SK-N-SH (cell line): ENCODE results near the gene ASH1L. TPM values are rescaled to one million over a fixed set of nuclear protein-coding genes. Genes with fewer than 3 reads are reported as not detected.

Source experiments
- CTCF ChIA-PET: fragments of 300-600, 350-600 bp; formaldehyde crosslinking; extraction: SDS; loops from one replicate; lab custom pipeline; 2021; lab: Yijun Ruan, JAX
- POLR2A ChIA-PET: fragments of 350-600 bp; sonication (Branson Sonifier 250); formaldehyde crosslinking; extraction: SDS; loops from one replicate; lab custom pipeline; 2020; ENCODE audit warnings: antibody characterized with exemption, inconsistent platforms; lab: Yijun Ruan, JAX
- DNase-seq: peaks from one replicate; pipeline ENCODE4 v3.0.0; 2012
- H2AFZ ChIP-seq: fragments of 200-600 bp; sonication (generic); 2 replicates; pipeline ENCODE4 v1.8.1; 2016; ENCODE audit warnings: antibody characterized with exemption, mild to moderate bottlenecking, low read depth
- H3F3A ChIP-seq: fragments of 200-600 bp; sonication (generic); replicated peaks from 2 replicates; pipeline ENCODE3; 2016; ENCODE audit warnings: antibody characterized with exemption, mild to moderate bottlenecking; ENCODE audit not compliant: insufficient read depth
- H3K27ac ChIP-seq, 2 experiments: fragments of 200-500 bp in 1 of 2; fragments of 200-600 bp in 1 of 2; sonication (Bioruptor generic) in 1 of 2; sonication (generic), shearing (Covaris generic) in 1 of 2; 2 replicates each; pipeline versions ENCODE4 v1.5.1 to v1.6.1; 2014 to 2016; ENCODE audit warnings: low read depth in 2 of 2, inconsistent platforms in 1 of 2, low read length in 1 of 2, mild to moderate bottlenecking in 1 of 2, mixed read lengths in 1 of 2
- H3K27me3 ChIP-seq: fragments of 200-600 bp; sonication (generic), shearing (Covaris generic); 2 replicates; pipeline ENCODE4 v1.6.1; 2016; ENCODE audit warnings: mixed run types; ENCODE audit not compliant: insufficient read depth
- H3K36me3 ChIP-seq, 2 experiments: fragments of 200-500 bp in 1 of 2; fragments of 200-600 bp in 1 of 2; sonication (Bioruptor generic) in 1 of 2; sonication (generic) in 1 of 2; replicated peaks in 1 of 2; 2 replicates each; pipeline versions ENCODE3 to v1.5.1; 2014 to 2016; ENCODE audit warnings: low read length in 1 of 2, mild to moderate bottlenecking in 1 of 2; ENCODE audit not compliant: insufficient read depth in 2 of 2, control insufficient read depth in 1 of 2
- H3K4me1 ChIP-seq, 2 experiments: fragments of 200-500 bp in 1 of 2; fragments of 200-600 bp in 1 of 2; sonication (Bioruptor generic) in 1 of 2; sonication (generic), shearing (Covaris generic) in 1 of 2; 2 replicates each; pipeline versions ENCODE4 v1.5.1 to v1.6.1; 2014 to 2016; ENCODE audit warnings: low read depth in 1 of 2, low read length in 1 of 2, mixed run types in 1 of 2; ENCODE audit not compliant: insufficient read depth in 2 of 2, control insufficient read depth in 1 of 2
- H3K4me2 ChIP-seq: fragments of 200-600 bp; sonication (generic), shearing (Covaris generic); 2 replicates; pipeline ENCODE4 v1.6.1; 2017; ENCODE audit warnings: mixed run types
- H3K4me3 ChIP-seq, 2 experiments: fragments of 200-500 bp in 1 of 2; fragments of 200-600 bp in 1 of 2; sonication (Bioruptor generic) in 1 of 2; sonication (generic), shearing (Covaris generic) in 1 of 2; 2 replicates each; pipeline versions ENCODE4 v1.5.1 to v1.8.1; 2014 to 2016; ENCODE audit warnings: low read depth in 2 of 2, inconsistent platforms in 1 of 2, low read length in 1 of 2, mild to moderate bottlenecking in 1 of 2, mixed read lengths in 1 of 2, moderate library complexity in 1 of 2
- H3K79me2 ChIP-seq: fragments of 200-600 bp; sonication (generic); 2 replicates; pipeline ENCODE4 v1.8.1; 2017; ENCODE audit warnings: mild to moderate bottlenecking; ENCODE audit not compliant: insufficient read depth
- H3K9ac ChIP-seq: fragments of 200-600 bp; sonication (generic); 2 replicates; pipeline ENCODE4 v1.6.1; 2017; ENCODE audit warnings: mixed run types
- H3K9me2 ChIP-seq: fragments of 200-600 bp; sonication (generic); 2 replicates; pipeline ENCODE4 v1.6.1; 2017; ENCODE audit warnings: mixed run types
- H3K9me3 ChIP-seq: fragments of 200-600 bp; sonication (generic); 2 replicates; pipeline ENCODE4 v1.6.1; 2017; ENCODE audit warnings: mixed run types, mild to moderate bottlenecking, moderate library complexity
- H4K20me1 ChIP-seq: fragments of 200-600 bp; sonication (generic); 2 replicates; pipeline ENCODE4 v1.6.1; 2017; ENCODE audit warnings: mild to moderate bottlenecking, mixed run types; ENCODE audit not compliant: insufficient read depth
- CHD2 ChIP-seq: fragments of 150-350 bp; IDR thresholded peaks from 2 replicates; pipeline ENCODE4 v1.6.1; 2018; ENCODE audit warnings: low read length; ENCODE audit not compliant: partially characterized antibody
- EZH2phosphoT487 ChIP-seq: fragments of 200-600 bp; sonication (generic); IDR thresholded peaks from 2 replicates; pipeline ENCODE4 v1.6.1; 2017; ENCODE audit warnings: low read depth, mixed run types, mild to moderate bottlenecking, antibody characterized with exemption, moderate library complexity, borderline replicate concordance
- GATA2 ChIP-seq: sonication (generic); formaldehyde crosslinking; IDR thresholded peaks from 2 replicates; pipeline ENCODE4 v1.5.0; 2020; ENCODE audit warnings: mild to moderate bottlenecking, missing genetic modification reagents
- JUND ChIP-seq: IDR thresholded peaks from 2 replicates; pipeline ENCODE4 v1.4.0; 2012
- MEF2A ChIP-seq: IDR thresholded peaks from 2 replicates; pipeline ENCODE4 v1.4.0; 2012; ENCODE audit warnings: low read depth, borderline replicate concordance
- MXI1 ChIP-seq: IDR thresholded peaks from 2 replicates; pipeline ENCODE4 v1.6.1; 2012; ENCODE audit warnings: mild to moderate bottlenecking, low read depth, low read length, improper control_type of control experiment
- POLR2AphosphoS5 ChIP-seq: IDR thresholded peaks from 2 replicates; pipeline ENCODE4 v1.6.1; 2012; ENCODE audit warnings: low read depth, low read length
- RAD21 ChIP-seq: IDR thresholded peaks from 2 replicates; pipeline ENCODE4 v1.6.1; 2012; ENCODE audit warnings: mild to moderate bottlenecking, low read length
- RCOR1 ChIP-seq: fragments of 150-350 bp; IDR thresholded peaks from 2 replicates; pipeline ENCODE4 v1.6.1; 2017; ENCODE audit warnings: antibody characterized with exemption, low read length
- RFX5 ChIP-seq: IDR thresholded peaks from 2 replicates; pipeline ENCODE4 v1.6.1; 2012; ENCODE audit warnings: mild to moderate bottlenecking, improper control_type of control experiment, low read length
- TAF1 ChIP-seq: IDR thresholded peaks from 2 replicates; pipeline ENCODE4 v1.6.1; 2012; ENCODE audit warnings: low read depth, mild to moderate bottlenecking, low read length, moderate library complexity, borderline replicate concordance
- TEAD4 ChIP-seq: IDR thresholded peaks from 2 replicates; pipeline ENCODE4 v1.4.0; 2012; ENCODE audit warnings: mild to moderate bottlenecking, borderline replicate concordance; ENCODE audit not compliant: insufficient read depth
- YY1 ChIP-seq: IDR thresholded peaks from 2 replicates; pipeline ENCODE4 v1.4.0; 2012; ENCODE audit warnings: low read depth, mild to moderate bottlenecking
- WGBS: methylation state at CpG from one replicate; pipeline ENCODE4 v1.1.6; 2017; ENCODE audit warnings: low lambda C conversion rate; 5-methylcytosine and 5-hydroxymethylcytosine counted together
- polyA plus RNA-seq, 3 experiments: library from polyadenylated mRNA; depleted of rRNA; stranded (reverse); fragments of >200 nt; gene quantifications; 2 replicates each; pipeline ENCODE4 v1.2.3, GENCODE V29; 2012
- TF ChIP-seq, protein P1 (sequence below): fragments of 200-600 bp; sonication (generic); IDR thresholded peaks from 2 replicates; pipeline ENCODE4 v1.6.1; 2017; ENCODE audit warnings: antibody characterized with exemption, mild to moderate bottlenecking, moderate library complexity
- TF ChIP-seq, protein P2 (sequence below): IDR thresholded peaks from 2 replicates; pipeline ENCODE4 v1.4.0; 2012; ENCODE audit warnings: low read depth, borderline replicate concordance
- TF ChIP-seq, protein P3 (sequence below): IDR thresholded peaks from 2 replicates; pipeline ENCODE4 v1.6.1; 2012; ENCODE audit warnings: mild to moderate bottlenecking, low read depth, low read length, moderate library complexity
- TF ChIP-seq, protein P4 (sequence below): fragments of 150-350 bp; IDR thresholded peaks from 2 replicates; pipeline ENCODE4 v1.6.1; 2017; ENCODE audit warnings: antibody characterized with exemption, low read length, low read depth, borderline replicate concordance

Gene ASH1L
- polyA plus RNA-seq, 1 of the 3 experiments (the other 2 are of a cell fraction) = 13.4 TPM

DNA sequence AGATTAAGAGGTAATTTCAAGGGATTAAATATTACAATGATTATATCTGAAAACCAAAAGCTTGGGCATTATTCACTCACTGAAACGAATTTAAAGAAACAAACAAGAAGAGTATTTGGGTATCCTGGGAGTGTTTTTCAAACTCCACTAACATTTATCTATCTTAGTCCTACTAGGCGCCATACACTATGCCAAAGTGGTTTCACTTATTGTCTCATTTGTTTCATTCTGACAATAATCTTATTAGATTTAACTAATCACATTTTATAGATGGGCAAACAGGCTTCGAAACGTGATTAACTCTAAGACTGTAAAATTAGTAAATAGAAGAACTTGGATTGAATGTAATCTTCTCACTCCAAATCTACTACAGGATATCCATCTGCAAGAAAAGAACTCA lies 25.4 kb downstream of the ASH1L start:
- Histone ChIP-seq H3K4me2 (no peak overlapping the region), H3F3A (peaks cover 28% of the 10 kb centered on the region), H3K27ac (peak overlapping the region in 1 of 2 experiments; percentile 25; a peak in 1 of 4 replicates), H3K4me3 (no peak overlapping the region), H2AFZ (no peak overlapping the region), H3K27me3 (no peaks in the 10 kb centered on the region), H3K36me3 (no peaks in the 10 kb centered on the region), H3K9me2 (no peaks in the 10 kb centered on the region), H4K20me1 (peaks cover 79% of the 10 kb centered on the region), H3K9ac (no peak overlapping the region), H3K4me1 (peaks cover 0 to 3% of the 10 kb centered on the region in 2 experiments; a peak in 1 of 4 replicates), H3K9me3 (no peaks in the 10 kb centered on the region), H3K79me2 (peaks cover 98% of the 10 kb centered on the region)
- POLR2A ChIA-PET = interaction anchor here (1.7 kb wide), 1 partner anchor 26 kb away, joined by 4 read pairs; the partner anchor contains the start of gene ASH1L
- 84% methylated on average over 4 of the region's 4 CpGs for WGBS
- CTCF ChIA-PET = interaction anchor here (0.6 kb wide), 1 partner anchor 32 kb away, joined by 3 read pairs; no protein-coding TSS in a partner anchor
- no peak for DNase-seq
- TF ChIP-seq TEAD4 (no peak), EZH2phosphoT487 (no peak), CHD2 (no peak), JUND (no peak), POLR2AphosphoS5 (no peak)
- TF ChIP-seq, protein P1, sequence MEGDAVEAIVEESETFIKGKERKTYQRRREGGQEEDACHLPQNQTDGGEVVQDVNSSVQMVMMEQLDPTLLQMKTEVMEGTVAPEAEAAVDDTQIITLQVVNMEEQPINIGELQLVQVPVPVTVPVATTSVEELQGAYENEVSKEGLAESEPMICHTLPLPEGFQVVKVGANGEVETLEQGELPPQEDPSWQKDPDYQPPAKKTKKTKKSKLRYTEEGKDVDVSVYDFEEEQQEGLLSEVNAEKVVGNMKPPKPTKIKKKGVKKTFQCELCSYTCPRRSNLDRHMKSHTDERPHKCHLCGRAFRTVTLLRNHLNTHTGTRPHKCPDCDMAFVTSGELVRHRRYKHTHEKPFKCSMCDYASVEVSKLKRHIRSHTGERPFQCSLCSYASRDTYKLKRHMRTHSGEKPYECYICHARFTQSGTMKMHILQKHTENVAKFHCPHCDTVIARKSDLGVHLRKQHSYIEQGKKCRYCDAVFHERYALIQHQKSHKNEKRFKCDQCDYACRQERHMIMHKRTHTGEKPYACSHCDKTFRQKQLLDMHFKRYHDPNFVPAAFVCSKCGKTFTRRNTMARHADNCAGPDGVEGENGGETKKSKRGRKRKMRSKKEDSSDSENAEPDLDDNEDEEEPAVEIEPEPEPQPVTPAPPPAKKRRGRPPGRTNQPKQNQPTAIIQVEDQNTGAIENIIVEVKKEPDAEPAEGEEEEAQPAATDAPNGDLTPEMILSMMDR = no peak
- TF ChIP-seq, protein P2, sequence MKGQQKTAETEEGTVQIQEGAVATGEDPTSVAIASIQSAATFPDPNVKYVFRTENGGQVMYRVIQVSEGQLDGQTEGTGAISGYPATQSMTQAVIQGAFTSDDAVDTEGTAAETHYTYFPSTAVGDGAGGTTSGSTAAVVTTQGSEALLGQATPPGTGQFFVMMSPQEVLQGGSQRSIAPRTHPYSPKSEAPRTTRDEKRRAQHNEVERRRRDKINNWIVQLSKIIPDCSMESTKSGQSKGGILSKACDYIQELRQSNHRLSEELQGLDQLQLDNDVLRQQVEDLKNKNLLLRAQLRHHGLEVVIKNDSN = no peak
- TF ChIP-seq, protein P3, sequence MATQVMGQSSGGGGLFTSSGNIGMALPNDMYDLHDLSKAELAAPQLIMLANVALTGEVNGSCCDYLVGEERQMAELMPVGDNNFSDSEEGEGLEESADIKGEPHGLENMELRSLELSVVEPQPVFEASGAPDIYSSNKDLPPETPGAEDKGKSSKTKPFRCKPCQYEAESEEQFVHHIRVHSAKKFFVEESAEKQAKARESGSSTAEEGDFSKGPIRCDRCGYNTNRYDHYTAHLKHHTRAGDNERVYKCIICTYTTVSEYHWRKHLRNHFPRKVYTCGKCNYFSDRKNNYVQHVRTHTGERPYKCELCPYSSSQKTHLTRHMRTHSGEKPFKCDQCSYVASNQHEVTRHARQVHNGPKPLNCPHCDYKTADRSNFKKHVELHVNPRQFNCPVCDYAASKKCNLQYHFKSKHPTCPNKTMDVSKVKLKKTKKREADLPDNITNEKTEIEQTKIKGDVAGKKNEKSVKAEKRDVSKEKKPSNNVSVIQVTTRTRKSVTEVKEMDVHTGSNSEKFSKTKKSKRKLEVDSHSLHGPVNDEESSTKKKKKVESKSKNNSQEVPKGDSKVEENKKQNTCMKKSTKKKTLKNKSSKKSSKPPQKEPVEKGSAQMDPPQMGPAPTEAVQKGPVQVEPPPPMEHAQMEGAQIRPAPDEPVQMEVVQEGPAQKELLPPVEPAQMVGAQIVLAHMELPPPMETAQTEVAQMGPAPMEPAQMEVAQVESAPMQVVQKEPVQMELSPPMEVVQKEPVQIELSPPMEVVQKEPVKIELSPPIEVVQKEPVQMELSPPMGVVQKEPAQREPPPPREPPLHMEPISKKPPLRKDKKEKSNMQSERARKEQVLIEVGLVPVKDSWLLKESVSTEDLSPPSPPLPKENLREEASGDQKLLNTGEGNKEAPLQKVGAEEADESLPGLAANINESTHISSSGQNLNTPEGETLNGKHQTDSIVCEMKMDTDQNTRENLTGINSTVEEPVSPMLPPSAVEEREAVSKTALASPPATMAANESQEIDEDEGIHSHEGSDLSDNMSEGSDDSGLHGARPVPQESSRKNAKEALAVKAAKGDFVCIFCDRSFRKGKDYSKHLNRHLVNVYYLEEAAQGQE = no peak

DNA sequence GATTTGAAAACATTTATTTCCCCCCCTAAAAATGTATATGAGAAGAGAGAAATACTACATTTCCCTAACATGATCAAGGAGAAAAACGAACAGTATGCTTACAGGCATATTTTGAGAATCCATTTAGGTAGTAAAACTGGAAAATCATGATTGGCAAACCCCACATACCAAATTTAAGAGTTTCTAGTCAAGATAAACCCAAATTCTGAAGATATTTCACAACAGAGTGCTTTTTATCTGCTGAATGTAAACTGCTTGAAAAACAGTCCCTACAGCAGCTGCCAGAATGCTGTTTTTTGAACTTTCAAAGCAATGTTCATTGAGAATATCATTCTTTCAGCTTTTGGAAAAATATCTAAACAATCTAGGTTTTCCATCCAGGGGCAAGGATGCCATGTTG lies 31.0 kb downstream of the ASH1L start:
- 79% methylated on average over 1 of the region's 1 CpG for WGBS
- POLR2A ChIA-PET = no interaction called here
- H3K9me2 ChIP-seq = no peaks in the 10 kb centered on the region
- H3K9me3 ChIP-seq = no peaks in the 10 kb centered on the region
- TF ChIP-seq TAF1 (no peak), RFX5 (no peak), MXI1 (no peak), RCOR1 (no peak), RAD21 (no peak), YY1 (no peak), MEF2A (no peak), GATA2 (CRISPR knock-in tag) (no peak), POLR2AphosphoS5 (no peak)
- TF ChIP-seq, protein P4, sequence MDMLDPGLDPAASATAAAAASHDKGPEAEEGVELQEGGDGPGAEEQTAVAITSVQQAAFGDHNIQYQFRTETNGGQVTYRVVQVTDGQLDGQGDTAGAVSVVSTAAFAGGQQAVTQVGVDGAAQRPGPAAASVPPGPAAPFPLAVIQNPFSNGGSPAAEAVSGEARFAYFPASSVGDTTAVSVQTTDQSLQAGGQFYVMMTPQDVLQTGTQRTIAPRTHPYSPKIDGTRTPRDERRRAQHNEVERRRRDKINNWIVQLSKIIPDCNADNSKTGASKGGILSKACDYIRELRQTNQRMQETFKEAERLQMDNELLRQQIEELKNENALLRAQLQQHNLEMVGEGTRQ = no peak
- TF ChIP-seq, all 33 proteins: peak for 0
- H3K79me2 ChIP-seq = peaks cover 99% of the 10 kb centered on the region
- H3K4me2 ChIP-seq = no peak overlapping the region
- peaks cover 0 to 3% of the 10 kb centered on the region in 2 experiments; a peak in 1 of 4 replicates for H3K4me1 ChIP-seq
- H4K20me1 ChIP-seq = peaks cover 63% of the 10 kb centered on the region
- DNase-seq = no peak
- peaks cover 27% of the 10 kb centered on the region for H3F3A ChIP-seq
- no peaks in the 10 kb centered on the region for H3K27me3 ChIP-seq
- H3K9ac ChIP-seq = no peak overlapping the region
- no peak overlapping the region for H3K27ac ChIP-seq
- peaks cover 0 to 3% of the 10 kb centered on the region in 2 experiments for H3K36me3 ChIP-seq
- no peak overlapping the region for H2AFZ ChIP-seq
- no peak overlapping the region for H3K4me3 ChIP-seq
- CTCF ChIA-PET = no interaction called here
